NCI-H187 (cell line): ENCODE measurements around the gene PPDPF.

Source experiments
- DNase-seq, 2 experiments: peaks; one replicate each; lab custom pipeline; 2025; lab: John Stamatoyannopoulos, UW

Gene PPDPF

GRCh38 chr20:63538204-63539091, 17.9 kb downstream of the PPDPF start:
- no peak for DNase-seq

GRCh38 chr20:63539092-63539430, 18.5 kb downstream of the PPDPF start:
- DNase-seq: no peak

- no peak for DNase-seq
These were observed 19.1 kb downstream of the PPDPF start for GRCh38 chr20:63539441-63540370.

- no peak for DNase-seq
These were observed 20.0 kb downstream of the PPDPF start for GRCh38 chr20:63540417-63541186.

GRCh38 chr20:63541371-63541770, 20.8 kb downstream of the PPDPF start:
- DNase-seq: no peak

- no peak for DNase-seq
These were observed 21.5 kb downstream of the PPDPF start for GRCh38 chr20:63542031-63542559.

GRCh38 chr20:63542696-63543095, 22.1 kb downstream of the PPDPF start:
- DNase-seq: no peak

GRCh38 chr20:63543131-63543530, 22.6 kb downstream of the PPDPF start:
- DNase-seq: no peak

GRCh38 chr20:63543733-63544132, 23.2 kb downstream of the PPDPF start:
- DNase-seq: no peak

GRCh38 chr20:63544241-63544957, 23.8 kb downstream of the PPDPF start:
- no peak for DNase-seq

GRCh38 chr20:63544958-63545516, 24.5 kb downstream of the PPDPF start:
- DNase-seq: no peak

- DNase-seq: no peak
These were observed 25.2 kb downstream of the PPDPF start for GRCh38 chr20:63545814-63546213.

- DNase-seq: no peak
These were observed 25.8 kb downstream of the PPDPF start for GRCh38 chr20:63546256-63546955.

- no peak for DNase-seq
These were observed 26.6 kb downstream of the PPDPF start for GRCh38 chr20:63546956-63547724.

- DNase-seq: no peak
These were observed 27.3 kb downstream of the PPDPF start, which contains the start of gene SRMS for GRCh38 chr20:63547725-63548480. TSS of gene SRMS (minus strand) at chr20:63547749. CDS start at chr20:63547463, 286 bp downstream.

- DNase-seq: no peak
These were observed 28.0 kb downstream of the PPDPF start for GRCh38 chr20:63548542-63548941.

GRCh38 chr20:63549019-63549418, 28.5 kb downstream of the PPDPF start:
- no peak for DNase-seq

GRCh38 chr20:63549679-63550282, 29.2 kb downstream of the PPDPF start:
- DNase-seq: no peak
